PC-9 (cell line): ENCODE data around the gene SYNE1. TPM values are rescaled to one million over a fixed set of nuclear protein-coding genes. Genes with fewer than 3 reads are reported as not detected.
"Not testable (repeated sequence)": the region's sequence is repeated elsewhere in the genome, so short reads cannot be mapped to it uniquely, and the experiment has no call there.

Experiments
- BruUV-seq: library from RNA; stranded (reverse); fragments of 400-500 nt; replicated peaks from 2 replicates; lab custom pipeline; 2021; lab: Mats Ljungman, UMichigan
- CTCF ChIA-PET: fragments of 300-600 bp; sonication (Branson Sonifier 250); formaldehyde crosslinking; loops from one replicate; lab custom pipeline; 2022; ENCODE audit warnings: antibody characterized with exemption; lab: Charles Lee
- POLR2A ChIA-PET: fragments of 300-600 bp; sonication (Branson Sonifier 250); formaldehyde crosslinking; loops from one replicate; lab custom pipeline; 2022; ENCODE audit warnings: antibody characterized with exemption; ENCODE audit not compliant: unreplicated experiment; lab: Charles Lee
- DNase-seq, 2 experiments: peaks; one replicate each; pipeline versions ENCODE4 v3.0.0 to v3.0.0-alpha.2; 2015 to 2022; ENCODE audit warnings: mixed read lengths in 1 of 2
- H2AFZ ChIP-seq: fragments of 200-600 bp; sonication (generic); 2 replicates; pipeline ENCODE4 v1.8.1; 2017; ENCODE audit warnings: antibody characterized with exemption
- H3F3A ChIP-seq: fragments of 200-600 bp; sonication (generic); 2 replicates; pipeline ENCODE4 v1.8.1; 2017; ENCODE audit warnings: antibody characterized with exemption, mild to moderate bottlenecking, low read depth; ENCODE audit not compliant: insufficient read depth
- H3K27ac ChIP-seq: fragments of 200-600 bp; sonication (generic); 2 replicates; pipeline ENCODE4 v1.6.1; 2016; ENCODE audit warnings: mixed run types
- H3K27me3 ChIP-seq: fragments of 200-600 bp; sonication (generic); 2 replicates; pipeline ENCODE4 v1.6.1; 2016; ENCODE audit warnings: low read depth, mixed run types; ENCODE audit not compliant: insufficient read depth
- H3K36me3 ChIP-seq: fragments of 200-600 bp; sonication (generic); 2 replicates; pipeline ENCODE4 v1.6.1; 2016; ENCODE audit warnings: low read depth, mixed run types
- H3K4me1 ChIP-seq: fragments of 200-600 bp; sonication (generic); replicated peaks from 2 replicates; pipeline ENCODE4 v1.6.1; 2016; ENCODE audit warnings: mixed run types; ENCODE audit not compliant: insufficient read depth
- H3K4me2 ChIP-seq: fragments of 200-600 bp; sonication (generic); 2 replicates; pipeline ENCODE4 v1.6.1; 2017; ENCODE audit warnings: mixed run types
- H3K4me3 ChIP-seq: fragments of 200-600 bp; sonication (generic); 2 replicates; pipeline ENCODE4 v1.6.1; 2016; ENCODE audit warnings: mixed run types
- H3K79me2 ChIP-seq: fragments of 200-600 bp; sonication (generic); 2 replicates; pipeline ENCODE4 v1.6.1; 2017; ENCODE audit warnings: low read depth, mixed run types
- H3K9me2 ChIP-seq: fragments of 200-600 bp; sonication (generic); 2 replicates; pipeline ENCODE4 v1.8.1; 2017; ENCODE audit warnings: mild to moderate bottlenecking; ENCODE audit not compliant: insufficient read depth
- H3K9me3 ChIP-seq: fragments of 200-600 bp; sonication (generic); 2 replicates; pipeline ENCODE4 v1.8.1; 2016; ENCODE audit warnings: low read depth; ENCODE audit not compliant: insufficient read depth
- H4K20me1 ChIP-seq: fragments of 200-600 bp; sonication (generic); 2 replicates; pipeline ENCODE4 v1.8.1; 2017; ENCODE audit not compliant: insufficient read depth
- EZH2 ChIP-seq: fragments of 200-600 bp; sonication (generic); IDR thresholded peaks from 2 replicates; pipeline ENCODE4 v1.8.0; 2017; ENCODE audit warnings: antibody characterized with exemption, low read depth
- intact Hi-C: fragments of 100-400 bp; cut with micrococcal nuclease; formaldehyde crosslinking; loops from one replicate; pipeline ENCODE4 v1.10.0; 2022; ENCODE audit not compliant: unreplicated experiment
- total RNA-seq: library from RNA; stranded (reverse); gene quantifications from 2 replicates; pipeline ENCODE4 v1.2.3, GENCODE V29; 2021
- TF ChIP-seq, protein P1 (sequence below): fragments of 200-600 bp; sonication (generic); conservative IDR thresholded peaks from 2 replicates; pipeline ENCODE4 v1.6.1; 2017; ENCODE audit warnings: mixed run types, antibody characterized with exemption, mild to moderate bottlenecking, moderate library complexity

SYNE1 gene
- total RNA-seq, 1 experiment from 2014 or later = 13.4 TPM

DNA sequence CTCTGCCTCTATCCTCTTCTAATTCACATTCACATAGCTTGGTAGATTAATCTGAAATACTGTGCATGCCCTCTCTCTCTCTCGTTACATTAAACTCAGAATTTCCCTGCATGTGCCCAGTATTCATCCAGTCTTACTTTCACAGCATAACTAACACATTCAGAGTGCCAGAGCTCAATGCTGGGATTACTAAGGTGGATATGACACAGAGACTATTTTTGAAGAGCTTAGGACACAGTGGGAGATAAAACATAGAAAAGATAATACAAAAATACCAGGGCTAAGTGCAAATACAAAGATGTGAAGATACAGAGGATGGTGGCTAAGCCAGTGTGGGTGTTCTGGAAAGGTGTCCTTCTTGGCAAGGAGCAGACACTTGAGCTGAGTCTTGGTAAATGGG lies 6.3 kb downstream of the SYNE1 start:
- H3K9me3 ChIP-seq = no peaks in the 10 kb centered on the region
- POLR2A ChIA-PET = no interaction called here
- TF ChIP-seq EZH2 = no peak
- TF ChIP-seq, protein P1, sequence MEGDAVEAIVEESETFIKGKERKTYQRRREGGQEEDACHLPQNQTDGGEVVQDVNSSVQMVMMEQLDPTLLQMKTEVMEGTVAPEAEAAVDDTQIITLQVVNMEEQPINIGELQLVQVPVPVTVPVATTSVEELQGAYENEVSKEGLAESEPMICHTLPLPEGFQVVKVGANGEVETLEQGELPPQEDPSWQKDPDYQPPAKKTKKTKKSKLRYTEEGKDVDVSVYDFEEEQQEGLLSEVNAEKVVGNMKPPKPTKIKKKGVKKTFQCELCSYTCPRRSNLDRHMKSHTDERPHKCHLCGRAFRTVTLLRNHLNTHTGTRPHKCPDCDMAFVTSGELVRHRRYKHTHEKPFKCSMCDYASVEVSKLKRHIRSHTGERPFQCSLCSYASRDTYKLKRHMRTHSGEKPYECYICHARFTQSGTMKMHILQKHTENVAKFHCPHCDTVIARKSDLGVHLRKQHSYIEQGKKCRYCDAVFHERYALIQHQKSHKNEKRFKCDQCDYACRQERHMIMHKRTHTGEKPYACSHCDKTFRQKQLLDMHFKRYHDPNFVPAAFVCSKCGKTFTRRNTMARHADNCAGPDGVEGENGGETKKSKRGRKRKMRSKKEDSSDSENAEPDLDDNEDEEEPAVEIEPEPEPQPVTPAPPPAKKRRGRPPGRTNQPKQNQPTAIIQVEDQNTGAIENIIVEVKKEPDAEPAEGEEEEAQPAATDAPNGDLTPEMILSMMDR = no peak
- H3K27ac ChIP-seq = no peak overlapping the region
- H3F3A ChIP-seq = no peaks in the 10 kb centered on the region
- BruUV-seq = no TSS peak
- H3K4me2 ChIP-seq = no peak overlapping the region
- no peak overlapping the region for H3K4me3 ChIP-seq
- CTCF ChIA-PET = no interaction called here
- no peak for DNase-seq
- H3K27me3 ChIP-seq = no peaks in the 10 kb centered on the region
- no peaks in the 10 kb centered on the region for H3K79me2 ChIP-seq
- no peaks in the 10 kb centered on the region for H4K20me1 ChIP-seq
- H3K36me3 ChIP-seq = no peaks in the 10 kb centered on the region
- no peak overlapping the region for H2AFZ ChIP-seq
- no peaks in the 10 kb centered on the region for H3K9me2 ChIP-seq
- H3K4me1 ChIP-seq = no peaks in the 10 kb centered on the region
- intact Hi-C loops = no loop called here

DNA sequence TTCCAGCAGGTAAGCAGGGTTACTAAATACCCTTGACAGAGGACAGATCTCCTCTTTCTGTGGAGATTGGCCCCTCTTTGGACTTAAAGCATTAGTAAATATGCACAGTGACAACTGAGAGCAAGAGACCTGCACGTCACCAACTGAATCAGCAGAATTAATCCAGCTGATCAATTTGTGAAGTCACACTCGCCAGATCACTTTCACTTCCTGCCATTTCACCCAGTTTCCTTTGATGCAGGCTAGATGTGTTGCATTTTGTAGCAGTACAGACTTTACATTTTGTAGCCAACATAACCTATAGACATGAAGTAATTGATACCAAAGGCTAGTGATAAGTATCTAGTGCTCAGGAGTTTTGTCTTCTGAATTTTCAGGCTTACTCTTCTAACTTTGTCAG lies 11.9 kb downstream of the SYNE1 start:
- Histone ChIP-seq H3K27ac (no peak overlapping the region), H3K4me3 (no peak overlapping the region), H3K36me3 (no peaks in the 10 kb centered on the region), H4K20me1 (no peaks in the 10 kb centered on the region), H3K4me2 (no peak overlapping the region), H3F3A (no peaks in the 10 kb centered on the region), H3K27me3 (no peaks in the 10 kb centered on the region), H3K79me2 (no peaks in the 10 kb centered on the region), H3K9me2 (no peaks in the 10 kb centered on the region), H3K9me3 (no peaks in the 10 kb centered on the region), H3K4me1 (no peaks in the 10 kb centered on the region), H2AFZ (0 out of 2 replicates have a peak overlapping the region, but pooled peaks have one; percentile 16)
- no peak for DNase-seq
- TF ChIP-seq, protein P1 = no peak
- TF ChIP-seq EZH2 = no peak
- intact Hi-C loops = no loop called here
- ChIA-PET POLR2A (no interaction called here), CTCF (no interaction called here)
- BruUV-seq = no TSS peak

DNA sequence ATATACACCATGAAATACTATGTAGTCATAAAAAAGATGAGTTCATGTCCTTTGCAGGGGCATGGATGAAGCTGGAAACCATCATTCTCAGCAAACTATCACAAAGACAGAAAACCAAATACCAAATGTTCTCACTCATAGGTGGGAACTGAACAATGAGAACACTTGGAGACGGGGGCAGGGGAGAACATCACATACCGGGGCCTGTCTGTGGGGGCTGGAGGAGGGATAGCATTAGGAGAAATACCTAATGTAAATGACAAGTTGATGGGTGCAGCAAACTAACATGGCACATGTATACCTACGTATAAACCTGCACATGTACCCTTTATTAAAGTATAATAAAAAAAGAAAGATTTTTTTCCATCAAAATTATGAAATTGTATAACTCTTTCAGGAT lies 22.4 kb downstream of the SYNE1 start:
- H3K79me2 ChIP-seq, H3K27ac ChIP-seq, H3K9me3 ChIP-seq, intact Hi-C loops, BruUV-seq, H3K4me3 ChIP-seq, H3K36me3 ChIP-seq, H4K20me1 ChIP-seq, H3K9me2 ChIP-seq, CTCF ChIA-PET, H3F3A ChIP-seq, H3K4me2 ChIP-seq, H2AFZ ChIP-seq, H3K27me3 ChIP-seq, POLR2A ChIA-PET, DNase-seq, H3K4me1 ChIP-seq: not testable (repeated sequence)

DNA sequence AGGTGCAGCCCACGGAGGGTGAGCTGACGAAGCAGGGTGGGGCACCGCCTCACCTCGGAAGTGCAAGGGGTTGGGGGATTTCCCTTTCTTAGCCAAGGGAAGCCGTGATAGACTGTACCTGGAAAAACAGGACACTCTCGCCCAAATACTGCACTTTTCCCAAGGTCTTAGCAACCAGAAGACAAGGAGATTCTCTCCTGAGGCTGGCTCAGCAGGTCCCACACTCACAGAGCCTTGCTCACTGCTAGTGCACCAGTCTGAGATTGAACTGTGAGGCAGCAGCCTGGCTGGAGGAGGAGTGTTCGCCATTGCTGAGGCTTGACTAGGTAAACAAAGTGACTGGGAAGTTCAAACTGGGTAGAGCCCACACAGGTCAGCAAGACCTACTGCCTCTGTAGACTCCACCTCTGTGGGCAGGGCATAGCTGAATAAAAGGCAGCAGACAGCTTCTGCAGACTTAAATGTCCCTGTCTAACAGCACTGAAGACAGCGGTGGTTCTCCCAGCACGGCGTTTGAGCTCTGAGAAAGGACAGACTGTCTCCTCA lies 28.0 kb downstream of the SYNE1 start:
- H3F3A ChIP-seq = no peaks in the 10 kb centered on the region
- H3K27me3 ChIP-seq = no peaks in the 10 kb centered on the region
- 0 out of 2 replicates have a peak overlapping the region, but pooled peaks have one; percentile 52 for H2AFZ ChIP-seq
- H3K36me3 ChIP-seq = no peaks in the 10 kb centered on the region
- peak overlapping the region; percentile 26; the same call in 1 of the 2 replicates for H3K4me2 ChIP-seq
- H3K4me3 ChIP-seq = no peak overlapping the region
- no peaks in the 10 kb centered on the region for H3K9me2 ChIP-seq
- H3K9me3 ChIP-seq = no peaks in the 10 kb centered on the region
- POLR2A ChIA-PET = interaction anchor here (0.6 to 0.7 kb wide), 2 partner anchors 22 to 1639 kb away, joined by 3 to 14 read pairs; no protein-coding TSS in a partner anchor
- DNase-seq = no peak
- H3K79me2 ChIP-seq = no peaks in the 10 kb centered on the region
- no TSS peak for BruUV-seq
- TF ChIP-seq, protein P1 = no peak
- no peak for TF ChIP-seq EZH2
- no peaks in the 10 kb centered on the region for H3K4me1 ChIP-seq
- CTCF ChIA-PET = no interaction called here
- H3K27ac ChIP-seq = no peak overlapping the region
- no peaks in the 10 kb centered on the region for H4K20me1 ChIP-seq
- intact Hi-C loops = no loop called here
